Esophagus muscularis mucosa (tissue), 4 donors: ENCODE results near the gene LUC7L2. TPM values are rescaled to one million over a fixed set of nuclear protein-coding genes. Genes with fewer than 3 reads are reported as not detected.
A peak's percentile ranks its signal among the peaks of the same experiment; 100 is the strongest.

Experiments
- DNase-seq: peaks from one replicate; pipeline ENCODE4 v3.0.0-alpha.2; 2017; ENCODE audit errors: extremely low spot score
- H3K27ac ChIP-seq, 4 donors: fragments of 200-600 bp; sonication (generic); replicated peaks in 1 of 4; 1 replicate in 3 of 4; 2 replicates in 1 of 4; pipeline ENCODE4 v1.5.1; 2016 to 2019; ENCODE audit warnings: mild to moderate bottlenecking in 1 of 4
- H3K27me3 ChIP-seq, 4 donors: fragments of 200-600 bp; sonication (generic); one replicate each; pipeline versions ENCODE4 v1.5.1 to v1.6.0; 2016 to 2019
- H3K36me3 ChIP-seq, 4 donors: fragments of 200-600 bp; sonication (generic); one replicate each; pipeline ENCODE4 v1.5.1; 2016 to 2019
- H3K4me1 ChIP-seq, 4 donors: fragments of 200-600 bp; sonication (generic); one replicate each; pipeline ENCODE4 v1.5.1; 2016 to 2019
- H3K4me3 ChIP-seq, 4 donors: fragments of 200-600 bp; sonication (generic); 1 replicate in 2 of 4; 2 replicates in 2 of 4; pipeline ENCODE4 v1.5.1; 2016 to 2019; ENCODE audit warnings: mild to moderate bottlenecking in 4 of 4, moderate library complexity in 1 of 4
- H3K9me3 ChIP-seq, 4 donors: fragments of 200-600 bp; sonication (generic); 1 replicate in 3 of 4; 2 replicates in 1 of 4; pipeline ENCODE4 v1.5.1; 2016 to 2019
- CTCF ChIP-seq, 3 experiments: fragments of 200-600 bp in 2 of 3; fragments of 450-650 bp in 1 of 3; sonication (generic) in 2 of 3; IDR thresholded peaks; one replicate each; pipeline ENCODE4 v1.5.1; 2017 to 2019; ENCODE audit warnings: antibody characterized with exemption in 3 of 3, mild to moderate bottlenecking in 2 of 3, moderate library complexity in 1 of 3
- EP300 ChIP-seq: sonication (generic); formaldehyde crosslinking; IDR thresholded peaks from one replicate; pipeline ENCODE4 v1.6.1; 2017; ENCODE audit warnings: antibody characterized with exemption
- POLR2A ChIP-seq: fragments of 450-650 bp; IDR thresholded peaks from one replicate; pipeline ENCODE4 v1.6.1; 2017; ENCODE audit warnings: antibody characterized with exemption, moderate library complexity, mild to moderate bottlenecking, low read depth
- POLR2AphosphoS5 ChIP-seq, 2 donors: sonication (generic); formaldehyde crosslinking; IDR thresholded peaks; one replicate each; pipeline ENCODE4 v1.6.1; 2017; ENCODE audit warnings: antibody characterized with exemption in 2 of 2
- WGBS: methylation state at CpG from one replicate; pipeline ENCODE4 v1.1.5; 2018; 5-methylcytosine and 5-hydroxymethylcytosine counted together
- intact Hi-C: fragments of 100-400 bp; cut with DNase I; formaldehyde crosslinking; loops from one replicate; pipeline ENCODE4 v1.15.1; 2023
- total RNA-seq, 4 donors: library from RNA; depleted of rRNA; stranded (reverse); fragments of >200 nt; gene quantifications; one replicate each; pipeline versions ENCODE4 v1.1.0 to v1.2.1, GENCODE V29; 2016

Gene LUC7L2
- total RNA-seq, 4 donors from 2014 or later: 56.0 to 63.7 (median 58.3) TPM

GRCh38 chr7:139431459-139431858 is 71.8 kb downstream of the LUC7L2 start:
- no peaks in the 10 kb centered on the region for H3K9me3 ChIP-seq
- H3K27me3 ChIP-seq: no peaks in the 10 kb centered on the region
- 87% methylated on average over 3 of the region's 3 CpGs for WGBS
- TF ChIP-seq CTCF (IDR thresholded peaks at IDR 0.05): no peak
- no peak for TF ChIP-seq POLR2A
- TF ChIP-seq EP300: no peak
- TF ChIP-seq POLR2AphosphoS5 (IDR thresholded peaks at IDR 0.05): no peak
- peaks cover 24 to 27% (median 25%) of the 10 kb centered on the region in 4 donors for H3K4me1 ChIP-seq
- intact Hi-C loops: no loop called here
- no peak overlapping the region for H3K4me3 ChIP-seq
- DNase-seq: peak; percentile 55
- H3K36me3 ChIP-seq: peaks cover 0 to 22% (median 11%) of the 10 kb centered on the region in 4 donors
- H3K27ac ChIP-seq: peak overlapping the region in 1 of 4 donors; percentile 34

GRCh38 chr7:139436806-139437205 is 77.1 kb downstream of the LUC7L2 start:
- no peak overlapping the region for H3K27ac ChIP-seq
- intact Hi-C loops: no loop called here
- no peaks in the 10 kb centered on the region for H3K36me3 ChIP-seq
- DNase-seq: no peak
- no peak overlapping the region for H3K4me3 ChIP-seq
- no peaks in the 10 kb centered on the region for H3K9me3 ChIP-seq
- WGBS: 97% methylated on average over 9 of the region's 9 CpGs
- peaks cover 12 to 17% (median 16%) of the 10 kb centered on the region in 4 donors for H3K4me1 ChIP-seq
- no peak for TF ChIP-seq CTCF (IDR thresholded peaks at IDR 0.05)
- TF ChIP-seq EP300: no peak
- TF ChIP-seq POLR2AphosphoS5 (IDR thresholded peaks at IDR 0.05): no peak
- no peak for TF ChIP-seq POLR2A
- H3K27me3 ChIP-seq: no peaks in the 10 kb centered on the region

- H3K27ac ChIP-seq: no peak overlapping the region
- DNase-seq: no peak
- H3K36me3 ChIP-seq: no peaks in the 10 kb centered on the region
- no peak overlapping the region for H3K4me3 ChIP-seq
- 85% methylated on average over 6 of the region's 7 CpGs for WGBS
- H3K27me3 ChIP-seq: no peaks in the 10 kb centered on the region
- peaks cover 5 to 6% (median 6%) of the 10 kb centered on the region in 4 donors for H3K4me1 ChIP-seq
- TF ChIP-seq POLR2AphosphoS5 (IDR thresholded peaks at IDR 0.05): no peak
- no peak for TF ChIP-seq POLR2A
- no peak for TF ChIP-seq EP300
- no peak for TF ChIP-seq CTCF (IDR thresholded peaks at IDR 0.05)
- intact Hi-C loops: no loop called here
- H3K9me3 ChIP-seq: no peaks in the 10 kb centered on the region
Measured at GRCh38 chr7:139439375-139439774, 79.7 kb downstream of the LUC7L2 start.

- Histone ChIP-seq H3K4me3 (no peak overlapping the region), H3K4me1 (no peaks in the 10 kb centered on the region), H3K27me3 (no peaks in the 10 kb centered on the region), H3K9me3 (no peaks in the 10 kb centered on the region), H3K36me3 (no peaks in the 10 kb centered on the region), H3K27ac (no peak overlapping the region)
- TF ChIP-seq POLR2A: no peak
- no peak for TF ChIP-seq EP300
- TF ChIP-seq POLR2AphosphoS5 (IDR thresholded peaks at IDR 0.05): no peak
- no peak for TF ChIP-seq CTCF (IDR thresholded peaks at IDR 0.05)
- intact Hi-C loops: no loop called here
- 81% methylated on average over 4 of the region's 4 CpGs for WGBS
- DNase-seq: no peak
Measured at GRCh38 chr7:139441961-139442360, 82.3 kb downstream of the LUC7L2 start.
